Activated naive CD4-positive, alpha-beta T cell treated with anti-CD3 and anti-CD28 coated beads, Interleukin-2, amount 50 U/mL, for 24 hours (primary cell): ENCODE measurements around the gene ACTL8.

Source experiments
- H3K27ac Mint-ChIP-seq: one replicate; pipeline ENCODE4 v1.8.0; 2021; ENCODE audit warnings: mild to moderate bottlenecking, mixed read lengths
- H3K27me3 Mint-ChIP-seq: one replicate; pipeline ENCODE4 v1.8.0; 2021; ENCODE audit warnings: mixed read lengths
- H3K36me3 Mint-ChIP-seq: one replicate; pipeline ENCODE4 v1.8.0; 2021; ENCODE audit warnings: mixed read lengths
- H3K4me1 Mint-ChIP-seq: one replicate; pipeline ENCODE4 v1.8.0; 2021; ENCODE audit warnings: mixed read lengths
- H3K4me3 Mint-ChIP-seq: one replicate; pipeline ENCODE4 v1.8.0; 2021; ENCODE audit warnings: mild to moderate bottlenecking, mixed read lengths
- H3K9me3 Mint-ChIP-seq: one replicate; pipeline ENCODE4 v1.8.0; 2021; ENCODE audit warnings: mixed read lengths

Gene ACTL8

GRCh38 chr1:17799642-17800041, 44.5 kb downstream of the ACTL8 start:
- no peaks in the 10 kb centered on the region for H3K36me3 Mint-ChIP-seq
- H3K27me3 Mint-ChIP-seq, result peaks cover 2% of the 10 kb centered on the region
- peaks cover 5% of the 10 kb centered on the region for H3K4me1 Mint-ChIP-seq
- no peaks in the 10 kb centered on the region for H3K9me3 Mint-ChIP-seq
- no peak overlapping the region for H3K27ac Mint-ChIP-seq
- H3K4me3 Mint-ChIP-seq, result no peak overlapping the region

- Mint-ChIP-seq H3K9me3 (no peaks in the 10 kb centered on the region), H3K4me1 (peaks cover 5% of the 10 kb centered on the region), H3K36me3 (no peaks in the 10 kb centered on the region), H3K27me3 (peaks cover 12% of the 10 kb centered on the region), H3K27ac (no peak overlapping the region), H3K4me3 (no peak overlapping the region)
Measured at GRCh38 chr1:17802164-17802563, 47.0 kb downstream of the ACTL8 start.

GRCh38 chr1:17802945-17803344, 47.8 kb downstream of the ACTL8 start:
- peaks cover 15% of the 10 kb centered on the region for H3K27me3 Mint-ChIP-seq

DNA sequence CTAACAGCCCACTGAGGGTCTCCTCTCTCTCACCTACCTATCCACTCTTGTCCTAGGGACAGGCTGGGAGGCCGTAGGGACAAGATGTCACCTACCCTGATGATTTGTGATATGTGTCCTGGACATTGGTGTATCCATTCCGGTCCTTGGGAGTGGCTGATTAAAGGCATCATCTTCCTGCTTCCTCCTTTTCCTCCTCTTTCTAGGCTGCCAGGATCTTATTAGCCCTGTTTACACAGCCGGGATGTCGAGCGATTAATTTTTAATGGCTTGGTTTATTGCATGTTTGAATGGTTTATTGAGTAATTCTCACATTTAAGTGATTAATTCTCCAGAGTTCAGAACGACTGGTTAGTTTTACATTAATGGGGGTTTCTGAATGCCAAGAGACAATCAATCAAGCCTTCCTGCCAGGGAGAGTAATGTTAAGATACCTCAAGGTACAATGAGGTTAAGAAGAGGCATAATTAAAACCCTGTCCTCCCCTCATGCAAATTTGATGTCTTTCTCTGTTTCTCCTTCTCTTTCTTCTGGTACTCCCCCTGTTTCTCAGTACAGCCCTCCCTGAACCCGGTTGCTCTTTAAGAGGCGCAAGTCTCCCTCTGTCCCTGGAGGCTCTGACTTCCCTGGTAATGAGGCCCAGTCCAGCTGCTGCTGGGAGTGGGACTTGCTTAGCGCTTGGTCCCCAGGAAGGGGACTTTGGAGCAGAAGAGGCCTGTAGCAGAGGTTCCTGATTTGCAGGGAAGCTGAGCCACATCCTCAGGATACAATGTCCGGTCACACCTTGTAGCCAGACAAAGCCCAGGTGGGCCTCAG, 50.9 kb downstream of the ACTL8 start:
- Mint-ChIP-seq H3K4me3 (no peak overlapping the region), H3K4me1 (no peaks in the 10 kb centered on the region), H3K27ac (no peak overlapping the region)

More at GRCh38 chr1:17802945-17803344, 47.8 kb downstream of the ACTL8 start:
- no peak overlapping the region for H3K27ac Mint-ChIP-seq
- H3K9me3 Mint-ChIP-seq, result no peaks in the 10 kb centered on the region
- no peaks in the 10 kb centered on the region for H3K36me3 Mint-ChIP-seq
- no peaks in the 10 kb centered on the region for H3K4me1 Mint-ChIP-seq
- H3K4me3 Mint-ChIP-seq, result no peak overlapping the region

DNA sequence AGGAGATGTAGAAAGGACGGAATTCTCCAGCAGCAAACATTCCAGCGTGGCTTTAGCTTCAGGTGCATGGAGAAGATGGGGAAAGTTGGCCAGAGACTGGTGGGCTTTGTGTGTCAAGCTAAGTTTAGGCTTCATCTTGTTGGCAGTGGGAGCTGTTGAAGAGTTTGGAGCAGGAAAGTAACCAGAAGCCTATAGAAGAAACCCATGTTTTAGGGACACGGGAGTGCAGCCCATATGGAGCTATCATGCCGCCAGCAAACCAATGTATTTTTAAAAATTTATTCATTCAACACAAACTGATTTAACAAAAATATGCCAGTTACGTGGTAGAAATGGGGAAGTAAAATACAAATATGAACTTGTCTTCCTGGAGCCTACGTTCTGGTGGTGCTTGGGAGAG, 53.7 kb downstream of the ACTL8 start:
- no peaks in the 10 kb centered on the region for H3K36me3 Mint-ChIP-seq
- H3K9me3 Mint-ChIP-seq, result no peaks in the 10 kb centered on the region
- no peaks in the 10 kb centered on the region for H3K4me1 Mint-ChIP-seq
- no peak overlapping the region for H3K27ac Mint-ChIP-seq
- no peak overlapping the region for H3K4me3 Mint-ChIP-seq
- H3K27me3 Mint-ChIP-seq, result peaks cover 13% of the 10 kb centered on the region

More for the DNA sequence above, 50.9 kb downstream of the ACTL8 start:
- peaks cover 15% of the 10 kb centered on the region for H3K27me3 Mint-ChIP-seq
- no peaks in the 10 kb centered on the region for H3K9me3 Mint-ChIP-seq
- H3K36me3 Mint-ChIP-seq, result no peaks in the 10 kb centered on the region

DNA sequence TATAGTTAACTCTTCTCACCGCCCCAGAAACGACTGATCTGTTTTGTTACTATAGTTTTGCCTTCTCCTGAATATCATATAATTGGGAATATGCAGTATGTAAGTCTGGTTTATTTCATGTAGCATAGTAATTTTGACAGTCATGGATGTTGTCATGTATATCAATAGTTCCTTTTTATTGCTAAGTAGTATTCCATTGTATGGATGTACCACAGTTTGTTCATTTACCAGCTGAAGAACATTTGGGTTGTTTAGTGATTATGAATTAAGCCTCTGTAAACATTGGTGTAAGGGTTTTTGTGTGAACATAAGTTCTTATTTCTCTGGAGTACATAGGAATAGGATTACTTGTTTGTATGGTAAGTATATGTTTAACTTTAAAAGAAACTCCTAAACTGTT, 55.5 kb downstream of the ACTL8 start:
- H3K36me3 Mint-ChIP-seq, result no peaks in the 10 kb centered on the region
- H3K27ac Mint-ChIP-seq, result no peak overlapping the region
- H3K4me3 Mint-ChIP-seq, result no peak overlapping the region

GRCh38 chr1:17816511-17816910, 61.4 kb downstream of the ACTL8 start:
- Mint-ChIP-seq H3K27me3 (peaks cover 6% of the 10 kb centered on the region), H3K4me1 (no peaks in the 10 kb centered on the region), H3K27ac (no peak overlapping the region), H3K4me3 (no peak overlapping the region), H3K9me3 (peaks cover 14% of the 10 kb centered on the region), H3K36me3 (no peaks in the 10 kb centered on the region)

More for the DNA sequence above, 55.5 kb downstream of the ACTL8 start:
- Mint-ChIP-seq H3K9me3 (peaks cover 4% of the 10 kb centered on the region), H3K4me1 (no peaks in the 10 kb centered on the region), H3K27me3 (peaks cover 10% of the 10 kb centered on the region)

GRCh38 chr1:17819129-17819802, 64.1 kb downstream of the ACTL8 start:
- Mint-ChIP-seq H3K4me3 (no peak overlapping the region), H3K36me3 (no peaks in the 10 kb centered on the region), H3K27me3 (peaks cover 10% of the 10 kb centered on the region), H3K9me3 (peaks cover 14% of the 10 kb centered on the region), H3K27ac (no peak overlapping the region), H3K4me1 (no peaks in the 10 kb centered on the region)

- peaks cover 10% of the 10 kb centered on the region for H3K27me3 Mint-ChIP-seq
- no peaks in the 10 kb centered on the region for H3K4me1 Mint-ChIP-seq
- no peak overlapping the region for H3K27ac Mint-ChIP-seq
- H3K9me3 Mint-ChIP-seq, result peaks cover 10% of the 10 kb centered on the region
- H3K4me3 Mint-ChIP-seq, result no peak overlapping the region
- no peaks in the 10 kb centered on the region for H3K36me3 Mint-ChIP-seq
Measured at GRCh38 chr1:17820198-17820597, 65.1 kb downstream of the ACTL8 start.

GRCh38 chr1:17822741-17823426, 67.8 kb downstream of the ACTL8 start:
- Mint-ChIP-seq H3K36me3 (no peaks in the 10 kb centered on the region), H3K27me3 (peaks cover 11% of the 10 kb centered on the region), H3K9me3 (no peaks in the 10 kb centered on the region), H3K4me1 (no peaks in the 10 kb centered on the region), H3K27ac (no peak overlapping the region), H3K4me3 (no peak overlapping the region)

GRCh38 chr1:17825273-17826164, 70.4 kb downstream of the ACTL8 start:
- Mint-ChIP-seq H3K36me3 (no peaks in the 10 kb centered on the region), H3K9me3 (no peaks in the 10 kb centered on the region), H3K4me1 (no peaks in the 10 kb centered on the region), H3K27ac (no peak overlapping the region), H3K4me3 (no peak overlapping the region), H3K27me3 (peaks cover 11% of the 10 kb centered on the region)

DNA sequence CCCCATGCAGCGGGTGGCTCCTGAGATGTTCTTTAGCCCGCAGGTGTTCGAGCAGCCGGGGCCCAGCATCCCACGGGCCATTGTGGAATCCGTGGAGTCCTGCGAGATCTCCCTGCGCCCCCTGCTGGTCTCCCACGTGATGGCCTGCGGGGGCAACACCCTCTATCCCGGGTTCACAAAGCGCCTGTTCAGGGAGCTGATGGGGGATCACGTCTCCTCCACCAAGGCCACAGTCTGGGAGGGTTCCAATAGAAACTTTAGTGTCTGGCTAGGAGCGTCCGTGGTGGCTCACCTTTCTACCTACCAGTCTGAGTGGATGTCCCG, 71.0 kb downstream of the ACTL8 start:
- Mint-ChIP-seq H3K4me3 (no peak overlapping the region), H3K27me3 (peaks cover 12% of the 10 kb centered on the region), H3K4me1 (no peaks in the 10 kb centered on the region), H3K9me3 (no peaks in the 10 kb centered on the region), H3K27ac (no peak overlapping the region), H3K36me3 (no peaks in the 10 kb centered on the region)

GRCh38 chr1:17828991-17829390, 73.9 kb downstream of the ACTL8 start:
- no peaks in the 10 kb centered on the region for H3K9me3 Mint-ChIP-seq
- H3K4me3 Mint-ChIP-seq, result no peak overlapping the region
- no peak overlapping the region for H3K27ac Mint-ChIP-seq
- no peaks in the 10 kb centered on the region for H3K36me3 Mint-ChIP-seq
- H3K27me3 Mint-ChIP-seq, result peaks cover 5% of the 10 kb centered on the region
- no peaks in the 10 kb centered on the region for H3K4me1 Mint-ChIP-seq

GRCh38 chr1:17829579-17829978, 74.4 kb downstream of the ACTL8 start:
- no peak overlapping the region for H3K4me3 Mint-ChIP-seq
- H3K27me3 Mint-ChIP-seq, result peaks cover 5% of the 10 kb centered on the region
- H3K36me3 Mint-ChIP-seq, result no peaks in the 10 kb centered on the region
- H3K9me3 Mint-ChIP-seq, result no peaks in the 10 kb centered on the region
- H3K4me1 Mint-ChIP-seq, result no peaks in the 10 kb centered on the region
- no peak overlapping the region for H3K27ac Mint-ChIP-seq

- Mint-ChIP-seq H3K27ac (no peak overlapping the region), H3K4me3 (no peak overlapping the region), H3K27me3 (peaks cover 14% of the 10 kb centered on the region), H3K4me1 (no peaks in the 10 kb centered on the region), H3K9me3 (no peaks in the 10 kb centered on the region), H3K36me3 (no peaks in the 10 kb centered on the region)
Measured at GRCh38 chr1:17831597-17831996, 76.5 kb downstream of the ACTL8 start.
